ELR (cell line): Measurements from ENCODE around the gene LPIN2.

ENCODE experiments used
- DNase-seq: peaks from one replicate; pipeline ENCODE4 v3.0.0-alpha.2; 2015; ENCODE audit warnings: low read depth

LPIN2 gene

GRCh38 chr18:2981212-2981728, 31.7 kb downstream of the LPIN2 start:
- peak; percentile 95 for DNase-seq

GRCh38 chr18:2979871-2980790, 32.8 kb downstream of the LPIN2 start:
- no peak for DNase-seq

GRCh38 chr18:2979129-2979528, 33.8 kb downstream of the LPIN2 start:
- peak; percentile 75 for DNase-seq

- DNase-seq = peak; percentile 93
Measured at GRCh38 chr18:2978661-2979106, 34.3 kb downstream of the LPIN2 start.

GRCh38 chr18:2978208-2978607, 34.7 kb downstream of the LPIN2 start:
- peak; percentile 69 for DNase-seq

GRCh38 chr18:2976218-2977132, 36.5 kb downstream of the LPIN2 start:
- DNase-seq = no peak

GRCh38 chr18:2974731-2975130, 38.2 kb downstream of the LPIN2 start:
- DNase-seq = no peak

GRCh38 chr18:2971741-2972552, 41.0 kb downstream of the LPIN2 start:
- DNase-seq = no peak

GRCh38 chr18:2970772-2971659, 41.9 kb downstream of the LPIN2 start:
- no peak for DNase-seq

- no peak for DNase-seq
Measured at GRCh38 chr18:2970344-2970743, 42.6 kb downstream of the LPIN2 start.

- DNase-seq = no peak
Measured at GRCh38 chr18:2969695-2970094, 43.2 kb downstream of the LPIN2 start.

GRCh38 chr18:2968606-2969005, 44.3 kb downstream of the LPIN2 start:
- DNase-seq = no peak

GRCh38 chr18:2967820-2968219, 45.1 kb downstream of the LPIN2 start:
- DNase-seq = no peak

- DNase-seq = no peak
Measured at GRCh38 chr18:2967357-2967756, 45.6 kb downstream of the LPIN2 start.

GRCh38 chr18:2966560-2966959, 46.4 kb downstream of the LPIN2 start:
- DNase-seq = no peak

GRCh38 chr18:2965797-2966196, 47.1 kb downstream of the LPIN2 start:
- DNase-seq = no peak

- no peak for DNase-seq
Measured at GRCh38 chr18:2964361-2965010, 48.5 kb downstream of the LPIN2 start.
